Activated CD8-positive, alpha-beta memory T cell treated with anti-CD3 and anti-CD28 coated beads for 24 hours (primary cell): ENCODE measurements around the gene TESMIN.

ENCODE experiments used
- DNase-seq: peaks from one replicate; pipeline ENCODE4 v3.0.0-alpha.2; 2020

The TESMIN gene

GRCh38 chr11:68658097-68658496, 93.2 kb downstream of the TESMIN start:
- no peak for DNase-seq
